Ovary (tissue), 9 donors: ENCODE results near the gene CACNA1C. TPM values are rescaled to one million over a fixed set of nuclear protein-coding genes. Genes with fewer than 3 reads are reported as not detected.
A peak's percentile ranks its signal among the peaks of the same experiment; 100 is the strongest.

Source experiments
- DNase-seq, 5 donors: peaks; one replicate each; pipeline ENCODE4 v3.0.0-alpha.2; 2019 to 2020
- H3K27ac ChIP-seq, 2 donors: fragments of 200-600 bp; one replicate each; pipeline versions ENCODE4 v1.5.1 to v1.8.0; 2019 to 2022
- H3K27me3 ChIP-seq: fragments of 200-600 bp; one replicate; pipeline ENCODE4 v1.8.0; 2022
- H3K36me3 ChIP-seq: fragments of 200-600 bp; sonication (generic); one replicate; pipeline ENCODE4 v1.5.1; 2019
- H3K4me1 ChIP-seq: one replicate; pipeline ENCODE4 v1.8.1; 2013; ENCODE audit warnings: mild to moderate bottlenecking, moderate library complexity; ENCODE audit not compliant: insufficient read depth
- H3K4me3 ChIP-seq: fragments of 200-600 bp; sonication (generic); one replicate; pipeline ENCODE4 v1.5.1; 2017
- H3K9me3 ChIP-seq, 2 donors: fragments of 200-600 bp in 1 of 2; sonication (generic) in 1 of 2; one replicate each; pipeline versions ENCODE4 v1.5.1 to v1.8.1; 2013 to 2019; ENCODE audit warnings: mild to moderate bottlenecking in 1 of 2, moderate library complexity in 1 of 2
- CTCF ChIP-seq, 3 donors: fragments of 450-650 bp in 2 of 3; fragments of 200-600 bp in 1 of 3; IDR thresholded peaks; one replicate each; pipeline versions ENCODE4 v1.5.1 to v1.8.0; 2016 to 2022; ENCODE audit warnings: antibody characterized with exemption in 3 of 3, mild to moderate bottlenecking in 1 of 3
- EP300 ChIP-seq: sonication (generic); formaldehyde crosslinking; IDR thresholded peaks from one replicate; pipeline ENCODE4 v1.6.1; 2017; ENCODE audit warnings: antibody characterized with exemption
- POLR2A ChIP-seq: fragments of 450-650 bp; IDR thresholded peaks from one replicate; pipeline ENCODE4 v1.6.1; 2017; ENCODE audit warnings: antibody characterized with exemption, mild to moderate bottlenecking, moderate library complexity
- WGBS, 3 donors: extraction: QIAGEN DNeasy Blood & Tissue Kit in 1 of 3; methylation state at CpG; one replicate each; pipeline versions ENCODE4 v1.1.5 to v1.1.7; 2013 to 2017; 5-methylcytosine and 5-hydroxymethylcytosine counted together
- intact Hi-C, 4 donors: fragments of 100-400 bp; cut with DNase I; formaldehyde crosslinking; loops; one replicate each; pipeline versions ENCODE4 v1.11.0 to v1.15.1; 2022 to 2023
- polyA plus RNA-seq, 2 donors: library from polyadenylated mRNA; stranded (reverse); fragments of 200-250 nt in 1 of 2; fragments of 350-450 nt in 1 of 2; fragmentation: Illumina TruSeq in 1 of 2; extraction: RNeasy Lipid Tissue Mini Kit (QIAGEN cat#74804) in 1 of 2; gene quantifications; one replicate each; pipeline ENCODE4 v1.2.3, GENCODE V29; 2013 to 2014
- total RNA-seq, 7 donors: library from RNA; depleted of rRNA in 2 of 7; stranded (reverse); fragments of >200 nt in 2 of 7; fragmentation: NEBNext Ultra II Directional in 3 of 7; extraction: Animal tissue kit (Norgen Biotek cat#: 25700) in 3 of 7; gene quantifications; one replicate each; pipeline versions ENCODE4 v1.1.0 to v1.2.4, GENCODE V29; 2016 to 2023
- donor health status: DM: no; HTN: no; CAD: no; lungs with moderate emphysema.
- donor health status: DM: no; HTN: no; CAD: no.
- donor health status: Bipolar disorder and iron deficiency.
- donor health status: DM: yes; HTN: yes; CAD: no.
- donor health status: DM: no; HTN: no; CAD: no.
- donor health status: DM: yes; HTN: yes; CAD: no.

CACNA1C gene
- total and polyA plus RNA-seq, 9 donors = 2.2 to 8.3 (median 3.7) TPM

GRCh38 chr12:2009623-2010022 lies 43.2 kb upstream of the CACNA1C start:
- 62 to 72% (median 65%) methylated on average over 1 of the region's 1 CpG for WGBS, 3 donors
- Histone ChIP-seq H3K27me3 (no peaks in the 10 kb centered on the region), H3K4me3 (no peak overlapping the region), H3K4me1 (peaks cover 8% of the 10 kb centered on the region), H3K27ac (no peak overlapping the region), H3K36me3 (no peaks in the 10 kb centered on the region), H3K9me3 (no peaks in the 10 kb centered on the region)
- DNase-seq = no peak
- intact Hi-C loops = no loop called here
- TF ChIP-seq POLR2A (no peak), EP300 (no peak), CTCF (IDR thresholded peaks at IDR 0.05) (no peak)

- Histone ChIP-seq H3K4me3 (no peak overlapping the region), H3K27ac (no peak overlapping the region), H3K9me3 (no peaks in the 10 kb centered on the region), H3K36me3 (no peaks in the 10 kb centered on the region), H3K27me3 (no peaks in the 10 kb centered on the region), H3K4me1 (peaks cover 7% of the 10 kb centered on the region)
- intact Hi-C loops = no loop called here
- no peak for TF ChIP-seq POLR2A
- no peak for TF ChIP-seq CTCF (IDR thresholded peaks at IDR 0.05)
- TF ChIP-seq EP300 = no peak
- 89 to 91% (median 90%) methylated on average over 7 of the region's 7 CpGs for WGBS, 3 donors
- no peak for DNase-seq
Observed at GRCh38 chr12:2011643-2012607, 40.9 kb upstream of the CACNA1C start.

GRCh38 chr12:2013086-2013485 lies 39.7 kb upstream of the CACNA1C start:
- WGBS, 3 donors = 57 to 82% (median 79%) methylated on average over 3 of the region's 3 CpGs
- TF ChIP-seq EP300 (no peak), POLR2A (no peak), CTCF (IDR thresholded peaks at IDR 0.05) (no peak)
- Histone ChIP-seq H3K36me3 (no peaks in the 10 kb centered on the region), H3K27me3 (no peaks in the 10 kb centered on the region), H3K9me3 (no peaks in the 10 kb centered on the region), H3K4me1 (peaks cover 7% of the 10 kb centered on the region), H3K27ac (no peak overlapping the region), H3K4me3 (no peak overlapping the region)
- intact Hi-C loops = no loop called here
- DNase-seq = no peak

GRCh38 chr12:2013527-2014223 lies 39.1 kb upstream of the CACNA1C start:
- intact Hi-C loops = no loop called here
- Histone ChIP-seq H3K27me3 (no peaks in the 10 kb centered on the region), H3K4me1 (peaks cover 7% of the 10 kb centered on the region), H3K9me3 (no peaks in the 10 kb centered on the region), H3K4me3 (no peak overlapping the region), H3K27ac (peak overlapping the region in 1 of 2 donors; percentile 32), H3K36me3 (no peaks in the 10 kb centered on the region)
- TF ChIP-seq EP300 (no peak), CTCF (IDR thresholded peaks at IDR 0.05) (no peak), POLR2A (no peak)
- DNase-seq = peak in 4 of 5 donors; percentile 37 to 66 (median 58)
- 4% methylated on average over 4 of the region's 4 CpGs for WGBS, 3 donors
